ENCODE measurements around the gene COMMD9.

The COMMD9 gene

DNA sequence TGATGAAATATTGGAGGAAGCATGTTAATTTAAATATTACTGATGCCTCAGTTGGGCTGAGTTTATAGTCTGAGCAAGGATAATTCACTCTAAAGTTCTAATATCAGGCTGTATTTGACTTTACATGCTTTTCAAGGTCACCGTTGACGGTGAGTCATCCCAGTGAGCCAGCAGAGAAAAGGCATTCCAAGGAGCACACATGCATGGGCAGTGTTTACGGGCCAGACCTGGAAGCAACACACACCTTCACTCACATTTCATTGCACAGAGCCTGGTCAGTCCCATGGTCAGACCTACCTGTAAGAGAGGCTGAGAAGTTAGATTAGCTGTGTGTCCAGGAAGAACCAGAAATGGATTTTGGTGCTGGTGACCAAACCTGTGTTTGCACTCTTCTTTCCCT, 53.5 kb downstream of the COMMD9 start:
- Histone ChIP-seq H3K27me3 (ENCODE audit: insufficient read depth, low read length, poor library complexity, severe bottlenecking) (no peaks in the 10 kb centered on the region), H3K9ac (ENCODE audit: low read depth, low read length, poor library complexity, severe bottlenecking) (no peak overlapping the region), H3K4me3 (ENCODE audit: low read length, poor library complexity, severe bottlenecking) (no peak overlapping the region), H3K9me2 (replicated peaks; ENCODE audit: low read depth, low read length) (no peaks in the 10 kb centered on the region), H3K4me2 (ENCODE audit: low read depth, low read length, poor library complexity, severe bottlenecking) (no peak overlapping the region), H3K9me3 (ENCODE audit: insufficient read depth, low read depth, low read length) (no peaks in the 10 kb centered on the region), H4K20me1 (ENCODE audit: insufficient read depth, low read length, poor library complexity, severe bottlenecking) (no peaks in the 10 kb centered on the region), H3K36me3 (ENCODE audit: insufficient read depth, low read length) (no peaks in the 10 kb centered on the region), H2AFZ (ENCODE audit: low read length) (no peak overlapping the region), H3K4me1 (ENCODE audit: insufficient read depth, low read length, poor library complexity, severe bottlenecking) (no peaks in the 10 kb centered on the region), H3K79me2 (ENCODE audit: insufficient read depth, low read length) (no peaks in the 10 kb centered on the region), H3F3A (ENCODE audit: low read depth) (no peaks in the 10 kb centered on the region)
- TF ChIP-seq, protein P1, sequence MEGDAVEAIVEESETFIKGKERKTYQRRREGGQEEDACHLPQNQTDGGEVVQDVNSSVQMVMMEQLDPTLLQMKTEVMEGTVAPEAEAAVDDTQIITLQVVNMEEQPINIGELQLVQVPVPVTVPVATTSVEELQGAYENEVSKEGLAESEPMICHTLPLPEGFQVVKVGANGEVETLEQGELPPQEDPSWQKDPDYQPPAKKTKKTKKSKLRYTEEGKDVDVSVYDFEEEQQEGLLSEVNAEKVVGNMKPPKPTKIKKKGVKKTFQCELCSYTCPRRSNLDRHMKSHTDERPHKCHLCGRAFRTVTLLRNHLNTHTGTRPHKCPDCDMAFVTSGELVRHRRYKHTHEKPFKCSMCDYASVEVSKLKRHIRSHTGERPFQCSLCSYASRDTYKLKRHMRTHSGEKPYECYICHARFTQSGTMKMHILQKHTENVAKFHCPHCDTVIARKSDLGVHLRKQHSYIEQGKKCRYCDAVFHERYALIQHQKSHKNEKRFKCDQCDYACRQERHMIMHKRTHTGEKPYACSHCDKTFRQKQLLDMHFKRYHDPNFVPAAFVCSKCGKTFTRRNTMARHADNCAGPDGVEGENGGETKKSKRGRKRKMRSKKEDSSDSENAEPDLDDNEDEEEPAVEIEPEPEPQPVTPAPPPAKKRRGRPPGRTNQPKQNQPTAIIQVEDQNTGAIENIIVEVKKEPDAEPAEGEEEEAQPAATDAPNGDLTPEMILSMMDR (conservative IDR thresholded peaks at IDR 0.05; ENCODE audit: low read length): no peak
- TF ChIP-seq EZH2phosphoT487 (IDR thresholded peaks at IDR 0.05; ENCODE audit: borderline replicate concordance): no peak

DNA sequence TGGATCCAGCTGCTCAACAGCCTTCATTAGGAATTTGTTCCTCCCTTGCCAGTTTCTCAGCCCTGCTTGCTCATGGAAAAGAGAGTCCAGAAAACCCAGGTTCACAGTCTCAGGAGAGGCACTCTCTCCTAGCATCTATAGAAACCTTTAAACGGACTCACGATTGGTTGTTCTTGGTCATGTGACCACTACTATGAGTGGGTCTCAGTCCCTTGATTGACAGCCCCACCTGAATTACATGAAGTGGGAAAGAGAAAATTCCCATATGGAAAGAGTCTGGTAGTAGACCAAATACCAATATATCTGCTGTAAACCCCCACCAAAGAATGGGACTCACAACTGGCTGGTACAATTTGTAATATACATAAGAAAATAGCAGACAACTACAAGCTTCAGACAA, 54.4 kb downstream of the COMMD9 start:
- Histone ChIP-seq H3K9ac (ENCODE audit: low read depth, low read length, poor library complexity, severe bottlenecking) (no peak overlapping the region), H3K9me3 (ENCODE audit: insufficient read depth, low read depth, low read length) (no peaks in the 10 kb centered on the region), H3K4me3 (ENCODE audit: low read length, poor library complexity, severe bottlenecking) (no peak overlapping the region), H2AFZ (ENCODE audit: low read length) (no peak overlapping the region), H3K4me1 (ENCODE audit: insufficient read depth, low read length, poor library complexity, severe bottlenecking) (no peaks in the 10 kb centered on the region), H3K36me3 (ENCODE audit: insufficient read depth, low read length) (no peaks in the 10 kb centered on the region), H3K9me2 (replicated peaks; ENCODE audit: low read depth, low read length) (no peaks in the 10 kb centered on the region), H4K20me1 (ENCODE audit: insufficient read depth, low read length, poor library complexity, severe bottlenecking) (no peaks in the 10 kb centered on the region), H3K79me2 (ENCODE audit: insufficient read depth, low read length) (no peaks in the 10 kb centered on the region), H3F3A (ENCODE audit: low read depth) (no peaks in the 10 kb centered on the region), H3K4me2 (ENCODE audit: low read depth, low read length, poor library complexity, severe bottlenecking) (no peak overlapping the region), H3K27me3 (ENCODE audit: insufficient read depth, low read length, poor library complexity, severe bottlenecking) (no peaks in the 10 kb centered on the region)
- no peak for TF ChIP-seq EZH2phosphoT487 (IDR thresholded peaks at IDR 0.05; ENCODE audit: borderline replicate concordance)
- TF ChIP-seq, protein P1 (conservative IDR thresholded peaks at IDR 0.05; ENCODE audit: low read length): no peak

DNA sequence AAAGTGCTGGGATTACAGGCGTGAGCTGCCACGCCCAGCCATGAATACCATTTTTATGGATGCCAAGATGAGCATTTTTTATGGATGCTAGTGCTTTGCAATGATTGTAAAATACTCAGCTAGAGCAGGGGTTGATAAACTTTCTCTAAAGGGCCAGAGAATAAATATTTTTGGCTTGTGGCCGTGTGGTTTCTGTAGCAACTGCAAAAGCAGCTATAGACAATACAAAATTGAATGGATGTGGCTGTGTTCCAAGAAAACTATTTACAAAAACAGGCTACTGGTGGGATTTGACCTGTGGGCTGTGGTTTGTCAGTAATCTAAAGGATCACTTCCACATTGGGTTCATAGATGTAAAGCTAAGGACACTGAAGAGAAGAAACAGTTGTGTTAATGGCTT, 56.0 kb downstream of the COMMD9 start:
- no peaks in the 10 kb centered on the region for H3K27me3 ChIP-seq (ENCODE audit: insufficient read depth, low read length, poor library complexity, severe bottlenecking)

More for the DNA sequence above, 56.0 kb downstream of the COMMD9 start:
- no peaks in the 10 kb centered on the region for H3K36me3 ChIP-seq (ENCODE audit: insufficient read depth, low read length)
- H3K9me2 ChIP-seq (replicated peaks; ENCODE audit: low read depth, low read length): no peaks in the 10 kb centered on the region
- no peaks in the 10 kb centered on the region for H3K4me1 ChIP-seq (ENCODE audit: insufficient read depth, low read length, poor library complexity, severe bottlenecking)
- H3K9me3 ChIP-seq (ENCODE audit: insufficient read depth, low read depth, low read length): no peaks in the 10 kb centered on the region
- H2AFZ ChIP-seq (ENCODE audit: low read length): no peak overlapping the region
- no peaks in the 10 kb centered on the region for H4K20me1 ChIP-seq (ENCODE audit: insufficient read depth, low read length, poor library complexity, severe bottlenecking)
- H3F3A ChIP-seq (ENCODE audit: low read depth): no peaks in the 10 kb centered on the region
- H3K4me3 ChIP-seq (ENCODE audit: low read length, poor library complexity, severe bottlenecking): no peak overlapping the region
- H3K4me2 ChIP-seq (ENCODE audit: low read depth, low read length, poor library complexity, severe bottlenecking): no peak overlapping the region
- no peaks in the 10 kb centered on the region for H3K79me2 ChIP-seq (ENCODE audit: insufficient read depth, low read length)
- no peak overlapping the region for H3K9ac ChIP-seq (ENCODE audit: low read depth, low read length, poor library complexity, severe bottlenecking)
- TF ChIP-seq, protein P1 (conservative IDR thresholded peaks at IDR 0.05; ENCODE audit: low read length): no peak
- TF ChIP-seq EZH2phosphoT487 (IDR thresholded peaks at IDR 0.05; ENCODE audit: borderline replicate concordance): no peak
